ENCODE results near the gene CDH6.

The CDH6 gene

GRCh38 chr5:31283326-31283725 is 89.8 kb downstream of the CDH6 start:
- no peak for TF ChIP-seq CTCF (conservative IDR thresholded peaks at IDR 0.05; ENCODE audit: low read depth, low read length)
- Histone ChIP-seq H2AFZ (ENCODE audit: low read depth) (no peak overlapping the region), H3K27ac (no peak overlapping the region), H3K36me3 (ENCODE audit: insufficient read depth) (no peaks in the 10 kb centered on the region), H3K79me2 (ENCODE audit: insufficient read depth, low read depth) (no peaks in the 10 kb centered on the region), H3K4me2 (no peak overlapping the region), H3K9ac (no peak overlapping the region), H4K20me1 (ENCODE audit: insufficient read depth) (no peaks in the 10 kb centered on the region), H3K4me3 (IDR thresholded peaks at IDR 0.05; ENCODE audit: insufficient read depth, low read depth, low read length) (no peak overlapping the region), H3K27me3 (ENCODE audit: insufficient read depth, low read depth) (no peaks in the 10 kb centered on the region), H3K4me1 (ENCODE audit: low read depth, poor library complexity, severe bottlenecking) (no peaks in the 10 kb centered on the region)

- Histone ChIP-seq H3K4me2 (no peak overlapping the region), H2AFZ (ENCODE audit: low read depth) (no peak overlapping the region), H3K79me2 (ENCODE audit: insufficient read depth, low read depth) (no peaks in the 10 kb centered on the region), H3K9ac (no peak overlapping the region), H3K27me3 (ENCODE audit: insufficient read depth, low read depth) (no peaks in the 10 kb centered on the region), H3K36me3 (ENCODE audit: insufficient read depth) (no peaks in the 10 kb centered on the region), H3K4me1 (ENCODE audit: low read depth, poor library complexity, severe bottlenecking) (no peaks in the 10 kb centered on the region), H3K4me3 (IDR thresholded peaks at IDR 0.05; ENCODE audit: insufficient read depth, low read depth, low read length) (no peak overlapping the region), H4K20me1 (ENCODE audit: insufficient read depth) (no peaks in the 10 kb centered on the region), H3K27ac (no peak overlapping the region)
- no peak for TF ChIP-seq CTCF (conservative IDR thresholded peaks at IDR 0.05; ENCODE audit: low read depth, low read length)
Measured at GRCh38 chr5:31285025-31285424, 91.5 kb downstream of the CDH6 start.

- Histone ChIP-seq H3K27ac (no peak overlapping the region), H3K27me3 (ENCODE audit: insufficient read depth, low read depth) (no peaks in the 10 kb centered on the region), H3K79me2 (ENCODE audit: insufficient read depth, low read depth) (no peaks in the 10 kb centered on the region), H4K20me1 (ENCODE audit: insufficient read depth) (no peaks in the 10 kb centered on the region), H3K9ac (no peak overlapping the region), H3K4me3 (IDR thresholded peaks at IDR 0.05; ENCODE audit: insufficient read depth, low read depth, low read length) (no peak overlapping the region), H3K36me3 (ENCODE audit: insufficient read depth) (no peaks in the 10 kb centered on the region), H3K4me1 (ENCODE audit: low read depth, poor library complexity, severe bottlenecking) (no peaks in the 10 kb centered on the region), H2AFZ (ENCODE audit: low read depth) (no peak overlapping the region), H3K4me2 (no peak overlapping the region)
- TF ChIP-seq CTCF (conservative IDR thresholded peaks at IDR 0.05; ENCODE audit: low read depth, low read length) = no peak
Measured at GRCh38 chr5:31287985-31288384, 94.5 kb downstream of the CDH6 start.

GRCh38 chr5:31289429-31289828 is 95.9 kb downstream of the CDH6 start:
- H3K36me3 ChIP-seq (ENCODE audit: insufficient read depth) = no peaks in the 10 kb centered on the region
- H3K27ac ChIP-seq = no peak overlapping the region
- no peak for TF ChIP-seq CTCF (conservative IDR thresholded peaks at IDR 0.05; ENCODE audit: low read depth, low read length)
- no peaks in the 10 kb centered on the region for H3K4me1 ChIP-seq (ENCODE audit: low read depth, poor library complexity, severe bottlenecking)
- no peak overlapping the region for H3K9ac ChIP-seq
- H3K27me3 ChIP-seq (ENCODE audit: insufficient read depth, low read depth) = no peaks in the 10 kb centered on the region
- no peak overlapping the region for H3K4me2 ChIP-seq
- no peaks in the 10 kb centered on the region for H3K79me2 ChIP-seq (ENCODE audit: insufficient read depth, low read depth)
- no peak overlapping the region for H3K4me3 ChIP-seq (IDR thresholded peaks at IDR 0.05; ENCODE audit: insufficient read depth, low read depth, low read length)
- H4K20me1 ChIP-seq (ENCODE audit: insufficient read depth) = no peaks in the 10 kb centered on the region
- H2AFZ ChIP-seq (ENCODE audit: low read depth) = no peak overlapping the region
